ENCODE data around the gene DGKI.

DNA sequence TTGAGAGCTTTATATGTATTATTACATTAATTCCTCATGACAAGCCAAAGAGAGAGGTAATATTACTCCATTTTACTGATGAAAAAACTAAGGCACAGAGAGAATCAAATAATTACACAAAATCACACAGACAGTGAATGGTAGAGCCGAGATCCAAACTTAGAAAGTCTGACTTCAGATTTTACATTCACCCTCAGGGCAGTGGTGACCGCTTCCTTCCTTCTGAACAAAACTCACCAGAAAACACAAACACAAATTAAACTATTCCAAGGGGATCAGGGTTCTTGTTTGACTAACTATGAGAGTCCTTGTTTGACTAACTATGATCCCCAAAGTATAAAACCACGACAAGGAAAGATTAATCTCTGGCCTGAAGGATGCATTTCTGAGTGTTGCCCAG is 435.3 kb downstream of the DGKI start:
- TF ChIP-seq POLR2A (IDR thresholded peaks at IDR 0.05) = no peak
- TF ChIP-seq, protein P1, sequence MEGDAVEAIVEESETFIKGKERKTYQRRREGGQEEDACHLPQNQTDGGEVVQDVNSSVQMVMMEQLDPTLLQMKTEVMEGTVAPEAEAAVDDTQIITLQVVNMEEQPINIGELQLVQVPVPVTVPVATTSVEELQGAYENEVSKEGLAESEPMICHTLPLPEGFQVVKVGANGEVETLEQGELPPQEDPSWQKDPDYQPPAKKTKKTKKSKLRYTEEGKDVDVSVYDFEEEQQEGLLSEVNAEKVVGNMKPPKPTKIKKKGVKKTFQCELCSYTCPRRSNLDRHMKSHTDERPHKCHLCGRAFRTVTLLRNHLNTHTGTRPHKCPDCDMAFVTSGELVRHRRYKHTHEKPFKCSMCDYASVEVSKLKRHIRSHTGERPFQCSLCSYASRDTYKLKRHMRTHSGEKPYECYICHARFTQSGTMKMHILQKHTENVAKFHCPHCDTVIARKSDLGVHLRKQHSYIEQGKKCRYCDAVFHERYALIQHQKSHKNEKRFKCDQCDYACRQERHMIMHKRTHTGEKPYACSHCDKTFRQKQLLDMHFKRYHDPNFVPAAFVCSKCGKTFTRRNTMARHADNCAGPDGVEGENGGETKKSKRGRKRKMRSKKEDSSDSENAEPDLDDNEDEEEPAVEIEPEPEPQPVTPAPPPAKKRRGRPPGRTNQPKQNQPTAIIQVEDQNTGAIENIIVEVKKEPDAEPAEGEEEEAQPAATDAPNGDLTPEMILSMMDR (IDR thresholded peaks at IDR 0.05) = no peak

All from stomach (tissue), 4 donors.